Stimulated activated CD8-positive, alpha-beta memory T cell treated with anti-CD3 and anti-CD28 coated beads, Interleukin-12 subunit alpha, Interleukin-12 subunit beta, amount 100 ng/mL, for 24 hours (primary cell): ENCODE data around the gene PIGQ.

Experiments used
- DNase-seq: peaks from one replicate; pipeline ENCODE4 v3.0.0-alpha.2; 2020; ENCODE audit errors: extremely low read depth

Gene PIGQ

GRCh38 chr16:628321-629061 is 58.7 kb downstream of the PIGQ start:
- DNase-seq = no peak

GRCh38 chr16:629185-629832 is 59.5 kb downstream of the PIGQ start:
- no peak for DNase-seq

GRCh38 chr16:629833-630248 is 60.1 kb downstream of the PIGQ start:
- no peak for DNase-seq

GRCh38 chr16:630249-630814 is 60.6 kb downstream of the PIGQ start:
- DNase-seq = no peak

- no peak for DNase-seq
Observed at GRCh38 chr16:630815-631405, 61.1 kb downstream of the PIGQ start, which contains the start of gene WFIKKN1. Gene WFIKKN1 (plus strand): TSS chr16:630985. CDS start chr16:631254, 269 bp downstream.

- no peak for DNase-seq
Observed at GRCh38 chr16:631808-632358, 62.1 kb downstream of the PIGQ start.

- no peak for DNase-seq
Observed at GRCh38 chr16:632486-633335, 62.9 kb downstream of the PIGQ start.

- DNase-seq = no peak
Observed at GRCh38 chr16:633336-634050, 63.7 kb downstream of the PIGQ start.
